ENCODE data around the gene FDX1.

FDX1 gene

GRCh38 chr11:110501428-110501827, 71.7 kb downstream of the FDX1 start:
- Mint-ChIP-seq H3K4me1 (ENCODE audit: low read depth) (no peaks in the 10 kb centered on the region), H3K9me3 (no peaks in the 10 kb centered on the region), H3K4me3 (no peak overlapping the region), H3K27ac (no peak overlapping the region), H3K27me3 (peaks cover 7% of the 10 kb centered on the region), H3K36me3 (ENCODE audit: low read depth) (no peaks in the 10 kb centered on the region)

- H3K36me3 Mint-ChIP-seq (ENCODE audit: low read depth): no peaks in the 10 kb centered on the region
- no peaks in the 10 kb centered on the region for H3K4me1 Mint-ChIP-seq (ENCODE audit: low read depth)
- H3K27ac Mint-ChIP-seq: no peak overlapping the region
- no peak overlapping the region for H3K4me3 Mint-ChIP-seq
- no peaks in the 10 kb centered on the region for H3K9me3 Mint-ChIP-seq
- H3K27me3 Mint-ChIP-seq: peaks cover 6% of the 10 kb centered on the region
Observed at GRCh38 chr11:110505528-110506284, 76.0 kb downstream of the FDX1 start.

- Mint-ChIP-seq H3K27me3 (peaks cover 2% of the 10 kb centered on the region), H3K36me3 (ENCODE audit: low read depth) (no peaks in the 10 kb centered on the region), H3K4me1 (ENCODE audit: low read depth) (no peaks in the 10 kb centered on the region), H3K9me3 (no peaks in the 10 kb centered on the region), H3K27ac (no peak overlapping the region), H3K4me3 (no peak overlapping the region)
Observed at GRCh38 chr11:110507328-110507727, 77.6 kb downstream of the FDX1 start.

GRCh38 chr11:110508786-110509185, 79.0 kb downstream of the FDX1 start:
- no peaks in the 10 kb centered on the region for H3K36me3 Mint-ChIP-seq (ENCODE audit: low read depth)
- peaks cover 2% of the 10 kb centered on the region for H3K27me3 Mint-ChIP-seq
- H3K4me1 Mint-ChIP-seq (ENCODE audit: low read depth): no peaks in the 10 kb centered on the region
- no peak overlapping the region for H3K4me3 Mint-ChIP-seq
- H3K27ac Mint-ChIP-seq: no peak overlapping the region
- no peaks in the 10 kb centered on the region for H3K9me3 Mint-ChIP-seq

- Mint-ChIP-seq H3K9me3 (no peaks in the 10 kb centered on the region), H3K36me3 (ENCODE audit: low read depth) (no peaks in the 10 kb centered on the region), H3K27me3 (peaks cover 2% of the 10 kb centered on the region), H3K4me1 (ENCODE audit: low read depth) (no peaks in the 10 kb centered on the region), H3K27ac (no peak overlapping the region), H3K4me3 (no peak overlapping the region)
Observed at GRCh38 chr11:110509472-110509871, 79.7 kb downstream of the FDX1 start.

GRCh38 chr11:110512026-110512425, 82.3 kb downstream of the FDX1 start:
- H3K27ac Mint-ChIP-seq: no peak overlapping the region
- peaks cover 2% of the 10 kb centered on the region for H3K27me3 Mint-ChIP-seq
- no peaks in the 10 kb centered on the region for H3K9me3 Mint-ChIP-seq
- no peak overlapping the region for H3K4me3 Mint-ChIP-seq
- H3K4me1 Mint-ChIP-seq (ENCODE audit: low read depth): no peaks in the 10 kb centered on the region
- no peaks in the 10 kb centered on the region for H3K36me3 Mint-ChIP-seq (ENCODE audit: low read depth)

GRCh38 chr11:110513259-110513801, 83.6 kb downstream of the FDX1 start:
- Mint-ChIP-seq H3K27ac (no peak overlapping the region), H3K36me3 (ENCODE audit: low read depth) (no peaks in the 10 kb centered on the region), H3K4me1 (ENCODE audit: low read depth) (no peaks in the 10 kb centered on the region), H3K27me3 (no peaks in the 10 kb centered on the region), H3K9me3 (peaks cover under 1% of the 10 kb centered on the region), H3K4me3 (no peak overlapping the region)

GRCh38 chr11:110513846-110514437, 84.2 kb downstream of the FDX1 start:
- peaks cover 6% of the 10 kb centered on the region for H3K9me3 Mint-ChIP-seq
- no peak overlapping the region for H3K27ac Mint-ChIP-seq
- no peak overlapping the region for H3K4me3 Mint-ChIP-seq
- no peaks in the 10 kb centered on the region for H3K36me3 Mint-ChIP-seq (ENCODE audit: low read depth)
- no peaks in the 10 kb centered on the region for H3K4me1 Mint-ChIP-seq (ENCODE audit: low read depth)
- H3K27me3 Mint-ChIP-seq: no peaks in the 10 kb centered on the region
